Astrocyte of the spinal cord (primary cell): ENCODE results near the gene OPCML.

Experiments
- DNase-seq: peaks from one replicate; pipeline ENCODE4 v3.0.0; 2011; ENCODE audit warnings: low read depth, low spot score
- H3K4me3 ChIP-seq: 2 replicates; pipeline ENCODE4 v1.5.1; 2011; ENCODE audit warnings: low read depth, mild to moderate bottlenecking, low read length, moderate library complexity
- CTCF ChIP-seq: IDR thresholded peaks from 2 replicates; pipeline ENCODE4 v1.5.1; 2012; ENCODE audit warnings: low read depth, mild to moderate bottlenecking, low read length, inconsistent platforms
- in situ Hi-C: cut with HindIII; loops from 2 replicates; pipeline ENCODE4 v1.10.0; 2017; ENCODE audit warnings: low sequenced_read_pairs

Gene OPCML

GRCh38 chr11:132490978-132491377 lies 1041.3 kb downstream of the OPCML start:
- no peak for TF ChIP-seq CTCF
- no peak overlapping the region for H3K4me3 ChIP-seq
- in situ Hi-C loops = no loop called here
- no peak for DNase-seq

GRCh38 chr11:132486060-132486459 lies 1046.2 kb downstream of the OPCML start:
- no peak for TF ChIP-seq CTCF
- no peak for DNase-seq
- H3K4me3 ChIP-seq = no peak overlapping the region
- in situ Hi-C loops = no loop called here

- in situ Hi-C loops = no loop called here
- no peak for TF ChIP-seq CTCF
- no peak overlapping the region for H3K4me3 ChIP-seq
- DNase-seq = no peak
Measured at GRCh38 chr11:132475026-132475425, 1057.3 kb downstream of the OPCML start.

GRCh38 chr11:132472411-132473172 lies 1059.7 kb downstream of the OPCML start:
- no peak for DNase-seq
- in situ Hi-C loops = no loop called here
- H3K4me3 ChIP-seq = no peak overlapping the region
- no peak for TF ChIP-seq CTCF

- in situ Hi-C loops = no loop called here
- TF ChIP-seq CTCF = no peak
- H3K4me3 ChIP-seq = no peak overlapping the region
- DNase-seq = no peak
Measured at GRCh38 chr11:132471466-132471865, 1060.8 kb downstream of the OPCML start.

- H3K4me3 ChIP-seq = no peak overlapping the region
- no peak for TF ChIP-seq CTCF
- DNase-seq = no peak
- in situ Hi-C loops = no loop called here
Measured at GRCh38 chr11:132466983-132467382, 1065.3 kb downstream of the OPCML start.

GRCh38 chr11:132464939-132465338 lies 1067.4 kb downstream of the OPCML start:
- no peak for TF ChIP-seq CTCF
- no peak overlapping the region for H3K4me3 ChIP-seq
- DNase-seq = no peak
- in situ Hi-C loops = no loop called here
